OCI-LY7 (cell line): ENCODE measurements around the gene LIPT2. TPM values are rescaled to one million over a fixed set of nuclear protein-coding genes. Genes with fewer than 3 reads are reported as not detected.

Experiments used
- BruUV-seq: library from RNA; stranded (reverse); fragments of 400-500 nt; replicated peaks from 2 replicates; lab custom pipeline; 2021; lab: Mats Ljungman, UMichigan
- CTCF ChIA-PET: fragments of 300-600 bp; sonication (Branson Sonifier 250); formaldehyde crosslinking; loops from one replicate; lab custom pipeline; 2022; ENCODE audit warnings: antibody characterized with exemption; ENCODE audit not compliant: unreplicated experiment; lab: Charles Lee
- POLR2A ChIA-PET: fragments of 300-600 bp; sonication (Branson Sonifier 250); formaldehyde crosslinking; loops from one replicate; lab custom pipeline; 2022; ENCODE audit warnings: antibody characterized with exemption; lab: Charles Lee
- DNase-seq: peaks from one replicate; pipeline ENCODE4 v3.0.0-alpha.2; 2015; ENCODE audit warnings: low spot score
- H2AFZ ChIP-seq: fragments of 200-600 bp; sonication (generic), shearing (Covaris generic); 2 replicates; pipeline ENCODE4 v1.6.1; 2014; ENCODE audit warnings: mild to moderate bottlenecking, antibody characterized with exemption, low read length, moderate library complexity
- H3K27ac ChIP-seq: fragments of 200-600 bp; sonication (generic); 2 replicates; pipeline ENCODE4 v1.5.1; 2014; ENCODE audit warnings: mixed run types, low read depth, mild to moderate bottlenecking, moderate library complexity, low read length, inconsistent platforms; ENCODE audit not compliant: poor library complexity, severe bottlenecking
- H3K36me3 ChIP-seq: fragments of 200-600 bp; sonication (generic); 2 replicates; pipeline ENCODE4 v1.6.1; 2014; ENCODE audit warnings: mild to moderate bottlenecking, antibody characterized with exemption, low read length, moderate library complexity, mixed read lengths; ENCODE audit not compliant: insufficient read depth
- H3K4me1 ChIP-seq: fragments of 200-600 bp; sonication (generic); 2 replicates; pipeline ENCODE4 v1.5.1; 2014; ENCODE audit warnings: mild to moderate bottlenecking, low read length; ENCODE audit not compliant: insufficient read depth, poor library complexity, severe bottlenecking
- H3K4me2 ChIP-seq: fragments of 200-600 bp; sonication (generic); 2 replicates; pipeline ENCODE4 v1.6.1; 2014; ENCODE audit warnings: mild to moderate bottlenecking, low read length
- H3K4me3 ChIP-seq: fragments of 200-600 bp; sonication (generic); 2 replicates; pipeline ENCODE4 v1.5.1; 2014; ENCODE audit warnings: mild to moderate bottlenecking, low read depth, low read length; ENCODE audit not compliant: poor library complexity, severe bottlenecking
- H3K79me2 ChIP-seq: fragments of 200-600 bp; sonication (generic); 2 replicates; pipeline ENCODE4 v1.6.1; 2016; ENCODE audit warnings: low read depth, mild to moderate bottlenecking, low read length, moderate library complexity, mixed read lengths; ENCODE audit not compliant: insufficient read depth
- H3K9me2 ChIP-seq: fragments of 200-600 bp; sonication (generic); 2 replicates; pipeline ENCODE4 v1.6.1; 2016; ENCODE audit warnings: mild to moderate bottlenecking, low read length, mixed read lengths; ENCODE audit not compliant: insufficient read depth
- H3K9me3 ChIP-seq: fragments of 200-600 bp; sonication (generic); 2 replicates; pipeline ENCODE4 v1.6.1; 2014; ENCODE audit warnings: mild to moderate bottlenecking, mixed run types, low read length, mixed read lengths
- H4K20me1 ChIP-seq: fragments of 200-600 bp; sonication (generic); 2 replicates; pipeline ENCODE4 v1.6.1; 2014; ENCODE audit warnings: mild to moderate bottlenecking, antibody characterized with exemption, low read length, moderate library complexity, mixed read lengths; ENCODE audit not compliant: insufficient read depth
- EZH2phosphoT487 ChIP-seq: fragments of 200-600 bp; sonication (generic); IDR thresholded peaks from 2 replicates; pipeline ENCODE4 v1.6.1; 2018; ENCODE audit warnings: low read depth, borderline replicate concordance, mild to moderate bottlenecking, mixed run types, antibody characterized with exemption, low read length, moderate library complexity, mixed read lengths
- intact Hi-C: fragments of 100-400 bp; cut with micrococcal nuclease; formaldehyde crosslinking; loops from one replicate; pipeline ENCODE4 v1.10.0; 2022; ENCODE audit not compliant: unreplicated experiment
- total RNA-seq, 2 experiments: library from RNA; depleted of rRNA in 1 of 2; stranded (reverse); fragments of >200 nt in 1 of 2; shearing (Covaris generic) in 1 of 2; gene quantifications; 2 replicates each; pipeline ENCODE4 v1.2.3, GENCODE V29; 2014 to 2022
- TF ChIP-seq, protein P1 (sequence below): fragments of 200-600 bp; sonication (generic); conservative IDR thresholded peaks from 2 replicates; pipeline ENCODE4 v1.5.1; 2014; ENCODE audit warnings: mild to moderate bottlenecking, antibody characterized with exemption, low read length, moderate library complexity, mixed read lengths

LIPT2 gene
- total RNA-seq, 2 experiments from 2014 or later = 10.9 to 14.3 TPM

DNA sequence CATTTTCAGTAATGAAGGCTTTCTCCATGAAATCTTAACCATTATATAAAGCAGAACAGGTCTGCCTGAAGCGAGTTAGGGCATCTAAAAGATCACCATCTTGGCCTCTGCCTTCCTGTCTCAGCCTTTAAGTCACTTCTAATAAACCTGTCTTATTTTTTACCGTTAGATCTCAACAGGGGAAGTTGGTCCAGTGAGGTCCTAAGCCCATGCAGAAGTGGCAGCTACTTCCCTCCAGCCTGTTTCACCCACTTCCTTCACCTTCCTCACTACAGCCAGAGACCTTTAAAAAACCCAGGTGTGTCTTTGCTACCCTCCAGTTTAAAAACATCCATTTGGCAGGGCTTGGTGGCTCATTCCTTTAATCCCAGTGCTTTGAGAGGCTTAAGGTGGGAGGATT lies 14.1 kb upstream of the LIPT2 start:
- H3K4me1 ChIP-seq = no peaks in the 10 kb centered on the region
- no peak overlapping the region for H2AFZ ChIP-seq
- H3K79me2 ChIP-seq = no peaks in the 10 kb centered on the region
- H3K9me2 ChIP-seq = no peaks in the 10 kb centered on the region
- intact Hi-C loops = no loop called here
- H3K4me3 ChIP-seq = no peak overlapping the region
- H3K27ac ChIP-seq = no peak overlapping the region
- H4K20me1 ChIP-seq = no peaks in the 10 kb centered on the region
- H3K36me3 ChIP-seq = no peaks in the 10 kb centered on the region
- TF ChIP-seq EZH2phosphoT487 = no peak
- TF ChIP-seq, protein P1, sequence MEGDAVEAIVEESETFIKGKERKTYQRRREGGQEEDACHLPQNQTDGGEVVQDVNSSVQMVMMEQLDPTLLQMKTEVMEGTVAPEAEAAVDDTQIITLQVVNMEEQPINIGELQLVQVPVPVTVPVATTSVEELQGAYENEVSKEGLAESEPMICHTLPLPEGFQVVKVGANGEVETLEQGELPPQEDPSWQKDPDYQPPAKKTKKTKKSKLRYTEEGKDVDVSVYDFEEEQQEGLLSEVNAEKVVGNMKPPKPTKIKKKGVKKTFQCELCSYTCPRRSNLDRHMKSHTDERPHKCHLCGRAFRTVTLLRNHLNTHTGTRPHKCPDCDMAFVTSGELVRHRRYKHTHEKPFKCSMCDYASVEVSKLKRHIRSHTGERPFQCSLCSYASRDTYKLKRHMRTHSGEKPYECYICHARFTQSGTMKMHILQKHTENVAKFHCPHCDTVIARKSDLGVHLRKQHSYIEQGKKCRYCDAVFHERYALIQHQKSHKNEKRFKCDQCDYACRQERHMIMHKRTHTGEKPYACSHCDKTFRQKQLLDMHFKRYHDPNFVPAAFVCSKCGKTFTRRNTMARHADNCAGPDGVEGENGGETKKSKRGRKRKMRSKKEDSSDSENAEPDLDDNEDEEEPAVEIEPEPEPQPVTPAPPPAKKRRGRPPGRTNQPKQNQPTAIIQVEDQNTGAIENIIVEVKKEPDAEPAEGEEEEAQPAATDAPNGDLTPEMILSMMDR = no peak
- no peak overlapping the region for H3K4me2 ChIP-seq
- no peak for DNase-seq
- CTCF ChIA-PET = no interaction called here
- peaks cover 4% of the 10 kb centered on the region; the same call in 1 of the 2 replicates for H3K9me3 ChIP-seq
- BruUV-seq = no TSS peak
- POLR2A ChIA-PET = no interaction called here

DNA sequence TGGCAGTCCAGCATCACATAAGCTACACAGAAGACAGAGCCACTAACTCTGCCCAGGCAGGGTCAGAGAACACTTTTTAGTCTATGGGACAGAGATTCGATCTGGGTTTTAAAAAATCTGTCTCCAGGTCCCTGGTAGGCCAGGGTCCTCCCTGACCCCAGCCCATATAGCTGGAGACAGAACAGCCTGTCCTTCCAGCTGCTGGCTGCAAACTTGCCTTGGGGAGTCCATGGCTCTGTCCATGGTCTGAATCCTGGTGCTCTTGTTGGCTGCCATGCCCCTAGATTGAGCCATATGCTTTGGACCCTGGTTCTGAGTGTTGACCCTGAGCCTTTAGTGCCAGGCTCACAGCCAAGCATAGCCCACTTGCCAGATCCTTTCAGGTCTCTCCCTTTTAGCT lies 13.3 kb upstream of the LIPT2 start:
- POLR2A ChIA-PET = no interaction called here
- no TSS peak for BruUV-seq

DNA sequence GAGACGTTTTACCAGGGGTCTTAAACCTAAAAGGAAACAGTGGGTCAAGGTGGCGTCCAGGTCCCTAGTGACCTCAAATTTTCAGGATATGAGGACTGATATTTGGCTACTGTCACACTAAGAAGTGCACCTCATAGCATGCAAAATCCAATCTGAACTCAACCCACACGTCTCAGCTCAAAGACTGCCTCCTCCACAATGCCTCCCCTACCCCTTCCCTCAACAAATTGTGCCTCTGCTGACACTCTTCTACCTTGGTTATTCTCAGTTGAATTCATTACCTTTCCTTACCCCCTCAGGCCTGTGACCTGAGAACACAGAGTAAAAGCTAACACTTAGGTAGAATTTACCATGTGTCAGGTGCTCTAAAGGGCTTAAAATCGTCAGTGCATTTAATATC lies 12.4 kb upstream of the LIPT2 start:
- Histone ChIP-seq H3K79me2 (no peaks in the 10 kb centered on the region), H3K36me3 (no peaks in the 10 kb centered on the region), H3K9me3 (peaks cover 13% of the 10 kb centered on the region; the same call in 1 of the 2 replicates), H3K4me2 (no peak overlapping the region), H3K4me1 (no peaks in the 10 kb centered on the region), H3K4me3 (no peak overlapping the region), H4K20me1 (no peaks in the 10 kb centered on the region), H3K27ac (no peak overlapping the region), H3K9me2 (no peaks in the 10 kb centered on the region), H2AFZ (no peak overlapping the region)
- no peak for TF ChIP-seq EZH2phosphoT487
- TF ChIP-seq, protein P1 = no peak
- CTCF ChIA-PET = no interaction called here
- POLR2A ChIA-PET = interaction anchor here (1.3 kb wide), 1 partner anchor 13 kb away, joined by 4 read pairs; the partner anchor contains the start of gene LIPT2
- intact Hi-C loops = no loop called here
- BruUV-seq = no TSS peak
- DNase-seq = no peak

More for the DNA sequence above, 13.3 kb upstream of the LIPT2 start:
- TF ChIP-seq EZH2phosphoT487 = no peak
- TF ChIP-seq, protein P1 = no peak
- intact Hi-C loops = no loop called here
- H3K27ac ChIP-seq = no peak overlapping the region
- H3K9me3 ChIP-seq = peaks cover 11% of the 10 kb centered on the region; the same call in 1 of the 2 replicates
- no peak overlapping the region for H3K4me3 ChIP-seq
- no peaks in the 10 kb centered on the region for H3K4me1 ChIP-seq
- no peaks in the 10 kb centered on the region for H4K20me1 ChIP-seq
- no peak overlapping the region for H2AFZ ChIP-seq
- H3K9me2 ChIP-seq = no peaks in the 10 kb centered on the region
- no peak overlapping the region for H3K4me2 ChIP-seq
- H3K79me2 ChIP-seq = no peaks in the 10 kb centered on the region
- CTCF ChIA-PET = no interaction called here
- no peak for DNase-seq
- no peaks in the 10 kb centered on the region for H3K36me3 ChIP-seq
